Measurements from ENCODE around the gene ASTN2.

The ASTN2 gene

GRCh38 chr9:117413346-117414219 is 1.3 kb downstream of the ASTN2 start:
- no peak for FAIRE-seq

GRCh38 chr9:117412841-117413240 is 2.0 kb downstream of the ASTN2 start:
- no peak for FAIRE-seq

- no peak for FAIRE-seq
Observed at GRCh38 chr9:117412006-117412715, 2.7 kb downstream of the ASTN2 start.

- FAIRE-seq: no peak
Observed at GRCh38 chr9:117411547-117411946, 3.3 kb downstream of the ASTN2 start.

- no peak for FAIRE-seq
Observed at GRCh38 chr9:117409321-117409720, 5.5 kb downstream of the ASTN2 start.

GRCh38 chr9:117407436-117408022 is 7.3 kb downstream of the ASTN2 start:
- FAIRE-seq: no peak

- no peak for FAIRE-seq
Observed at GRCh38 chr9:117405950-117406705, 8.7 kb downstream of the ASTN2 start.

- no peak for FAIRE-seq
Observed at GRCh38 chr9:117403848-117404247, 11.0 kb downstream of the ASTN2 start.

- FAIRE-seq: no peak
Observed at GRCh38 chr9:117403403-117403811, 11.4 kb downstream of the ASTN2 start.

GRCh38 chr9:117400171-117400570 is 14.7 kb downstream of the ASTN2 start:
- FAIRE-seq: no peak

GRCh38 chr9:117395151-117395650 is 19.7 kb downstream of the ASTN2 start:
- FAIRE-seq: no peak

- FAIRE-seq: no peak
Observed at GRCh38 chr9:117394655-117395054, 20.2 kb downstream of the ASTN2 start.

- no peak for FAIRE-seq
Observed at GRCh38 chr9:117392992-117393391, 21.9 kb downstream of the ASTN2 start.

GRCh38 chr9:117387422-117387821 is 27.4 kb downstream of the ASTN2 start:
- no peak for FAIRE-seq

GRCh38 chr9:117379341-117379740 is 35.5 kb downstream of the ASTN2 start:
- no peak for FAIRE-seq

GRCh38 chr9:117377046-117377445 is 37.8 kb downstream of the ASTN2 start:
- FAIRE-seq: no peak

- FAIRE-seq: no peak
Observed at GRCh38 chr9:117375956-117376355, 38.9 kb downstream of the ASTN2 start.

GRCh38 chr9:117374076-117374725 is 40.7 kb downstream of the ASTN2 start:
- no peak for FAIRE-seq

- FAIRE-seq: no peak
Observed at GRCh38 chr9:117368684-117369230, 46.1 kb downstream of the ASTN2 start.

- FAIRE-seq: no peak
Observed at GRCh38 chr9:117365438-117365837, 49.4 kb downstream of the ASTN2 start.

- FAIRE-seq: no peak
Observed at GRCh38 chr9:117363006-117363405, 51.9 kb downstream of the ASTN2 start.

GRCh38 chr9:117359910-117360309 is 54.9 kb downstream of the ASTN2 start:
- FAIRE-seq: no peak
